OCI-LY7 (cell line): ENCODE data around the gene ADO. TPM values are rescaled to one million over a fixed set of nuclear protein-coding genes. Genes with fewer than 3 reads are reported as not detected.
A peak's percentile ranks its signal among the peaks of the same experiment; 100 is the strongest.

Experiments
- BruUV-seq: library from RNA; stranded (reverse); fragments of 400-500 nt; replicated peaks from 2 replicates; lab custom pipeline; 2021; lab: Mats Ljungman, UMichigan
- CTCF ChIA-PET: fragments of 300-600 bp; sonication (Branson Sonifier 250); formaldehyde crosslinking; loops from one replicate; lab custom pipeline; 2022; ENCODE audit warnings: antibody characterized with exemption; ENCODE audit not compliant: unreplicated experiment; lab: Charles Lee
- POLR2A ChIA-PET: fragments of 300-600 bp; sonication (Branson Sonifier 250); formaldehyde crosslinking; loops from one replicate; lab custom pipeline; 2022; ENCODE audit warnings: antibody characterized with exemption; lab: Charles Lee
- DNase-seq: peaks from one replicate; pipeline ENCODE4 v3.0.0-alpha.2; 2015; ENCODE audit warnings: low spot score
- H2AFZ ChIP-seq: fragments of 200-600 bp; sonication (generic), shearing (Covaris generic); 2 replicates; pipeline ENCODE4 v1.6.1; 2014; ENCODE audit warnings: mild to moderate bottlenecking, antibody characterized with exemption, low read length, moderate library complexity
- H3K27ac ChIP-seq: fragments of 200-600 bp; sonication (generic); 2 replicates; pipeline ENCODE4 v1.5.1; 2014; ENCODE audit warnings: mixed run types, low read depth, mild to moderate bottlenecking, moderate library complexity, low read length, inconsistent platforms; ENCODE audit not compliant: poor library complexity, severe bottlenecking
- H3K36me3 ChIP-seq: fragments of 200-600 bp; sonication (generic); 2 replicates; pipeline ENCODE4 v1.6.1; 2014; ENCODE audit warnings: mild to moderate bottlenecking, antibody characterized with exemption, low read length, moderate library complexity, mixed read lengths; ENCODE audit not compliant: insufficient read depth
- H3K4me1 ChIP-seq: fragments of 200-600 bp; sonication (generic); 2 replicates; pipeline ENCODE4 v1.5.1; 2014; ENCODE audit warnings: mild to moderate bottlenecking, low read length; ENCODE audit not compliant: insufficient read depth, poor library complexity, severe bottlenecking
- H3K4me2 ChIP-seq: fragments of 200-600 bp; sonication (generic); 2 replicates; pipeline ENCODE4 v1.6.1; 2014; ENCODE audit warnings: mild to moderate bottlenecking, low read length
- H3K4me3 ChIP-seq: fragments of 200-600 bp; sonication (generic); 2 replicates; pipeline ENCODE4 v1.5.1; 2014; ENCODE audit warnings: mild to moderate bottlenecking, low read depth, low read length; ENCODE audit not compliant: poor library complexity, severe bottlenecking
- H3K79me2 ChIP-seq: fragments of 200-600 bp; sonication (generic); 2 replicates; pipeline ENCODE4 v1.6.1; 2016; ENCODE audit warnings: low read depth, mild to moderate bottlenecking, low read length, moderate library complexity, mixed read lengths; ENCODE audit not compliant: insufficient read depth
- H3K9me2 ChIP-seq: fragments of 200-600 bp; sonication (generic); 2 replicates; pipeline ENCODE4 v1.6.1; 2016; ENCODE audit warnings: mild to moderate bottlenecking, low read length, mixed read lengths; ENCODE audit not compliant: insufficient read depth
- H3K9me3 ChIP-seq: fragments of 200-600 bp; sonication (generic); 2 replicates; pipeline ENCODE4 v1.6.1; 2014; ENCODE audit warnings: mild to moderate bottlenecking, mixed run types, low read length, mixed read lengths
- H4K20me1 ChIP-seq: fragments of 200-600 bp; sonication (generic); 2 replicates; pipeline ENCODE4 v1.6.1; 2014; ENCODE audit warnings: mild to moderate bottlenecking, antibody characterized with exemption, low read length, moderate library complexity, mixed read lengths; ENCODE audit not compliant: insufficient read depth
- CTCF ChIP-seq: fragments of 200-600 bp; sonication (generic); conservative IDR thresholded peaks from 2 replicates; pipeline ENCODE4 v1.5.1; 2014; ENCODE audit warnings: mild to moderate bottlenecking, antibody characterized with exemption, low read length, moderate library complexity, mixed read lengths
- EZH2phosphoT487 ChIP-seq: fragments of 200-600 bp; sonication (generic); IDR thresholded peaks from 2 replicates; pipeline ENCODE4 v1.6.1; 2018; ENCODE audit warnings: low read depth, borderline replicate concordance, mild to moderate bottlenecking, mixed run types, antibody characterized with exemption, low read length, moderate library complexity, mixed read lengths
- intact Hi-C: fragments of 100-400 bp; cut with micrococcal nuclease; formaldehyde crosslinking; loops from one replicate; pipeline ENCODE4 v1.10.0; 2022; ENCODE audit not compliant: unreplicated experiment
- total RNA-seq, 2 experiments: library from RNA; depleted of rRNA in 1 of 2; stranded (reverse); fragments of >200 nt in 1 of 2; shearing (Covaris generic) in 1 of 2; gene quantifications; 2 replicates each; pipeline ENCODE4 v1.2.3, GENCODE V29; 2014 to 2022

Gene ADO
- total RNA-seq, 2 experiments from 2014 or later = 30.3 to 43.1 TPM

- H3K79me2 ChIP-seq = peaks cover 21% of the 10 kb centered on the region; the same call in 1 of the 2 replicates
- no peak overlapping the region for H3K4me2 ChIP-seq
- H3K36me3 ChIP-seq = peaks cover 27% of the 10 kb centered on the region
- intact Hi-C loops = loop anchor here (10.0 kb wide), 1 partner anchor 711 kb away; the partner anchor contains the start of gene REEP3
- H3K9me2 ChIP-seq = no peaks in the 10 kb centered on the region
- no peak overlapping the region for H3K4me3 ChIP-seq
- TF ChIP-seq CTCF (no peak), EZH2phosphoT487 (no peak)
- peaks cover 19% of the 10 kb centered on the region for H3K4me1 ChIP-seq
- peaks cover 16% of the 10 kb centered on the region for H4K20me1 ChIP-seq
- POLR2A ChIA-PET = no interaction called here
- DNase-seq = no peak
- no TSS peak for BruUV-seq
- no peak overlapping the region for H2AFZ ChIP-seq
- CTCF ChIA-PET = no interaction called here
- H3K27ac ChIP-seq = no peak overlapping the region
- no peaks in the 10 kb centered on the region for H3K9me3 ChIP-seq
Observed at GRCh38 chr10:62813453-62813852, 8.9 kb downstream of the ADO start.

GRCh38 chr10:62813981-62814380, 9.5 kb downstream of the ADO start:
- intact Hi-C loops = loop anchor here (10.0 kb wide), 1 partner anchor 711 kb away; the partner anchor contains the start of gene REEP3
- Histone ChIP-seq H3K4me1 (peaks cover 16% of the 10 kb centered on the region), H2AFZ (no peak overlapping the region), H3K4me2 (no peak overlapping the region), H4K20me1 (peaks cover 12% of the 10 kb centered on the region; the same call in 1 of the 2 replicates), H3K9me2 (no peaks in the 10 kb centered on the region), H3K27ac (no peak overlapping the region), H3K4me3 (no peak overlapping the region), H3K79me2 (peaks cover 16% of the 10 kb centered on the region; the same call in 1 of the 2 replicates), H3K36me3 (peaks cover 21% of the 10 kb centered on the region), H3K9me3 (no peaks in the 10 kb centered on the region)
- TF ChIP-seq CTCF = no peak
- ChIA-PET POLR2A (interaction anchor here (4.9 kb wide), 1 partner anchor 9 kb away, joined by 54 read pairs; the partner anchor contains the start of gene ADO), CTCF (no interaction called here)
- no peak for DNase-seq
- no TSS peak for BruUV-seq

GRCh38 chr10:62814756-62815380, 10.3 kb downstream of the ADO start:
- Histone ChIP-seq H3K4me2 (peak overlapping the region; percentile 72), H2AFZ (no peak overlapping the region), H3K9me3 (no peaks in the 10 kb centered on the region), H3K4me3 (peak overlapping the region; percentile 74), H3K79me2 (peaks cover 12% of the 10 kb centered on the region; the same call in 1 of the 2 replicates), H3K4me1 (peaks cover 16% of the 10 kb centered on the region), H3K36me3 (peaks cover 14% of the 10 kb centered on the region), H4K20me1 (peaks cover 12% of the 10 kb centered on the region; the same call in 1 of the 2 replicates), H3K27ac (no peak overlapping the region), H3K9me2 (no peaks in the 10 kb centered on the region)
- TF ChIP-seq EZH2phosphoT487 = no peak
- TF ChIP-seq CTCF = no peak
- intact Hi-C loops = loop anchor here (5.0 to 10.0 kb wide), 5 partner anchors 223 to 710 kb away; partner anchors contain the start of gene REEP3
- BruUV-seq = no TSS peak
- DNase-seq = no peak
- POLR2A ChIA-PET = interaction anchor here (2.7 to 4.9 kb wide), 2 partner anchors 10 to 196 kb away, joined by 12 to 54 read pairs; partner anchors contain the start of gene ADO
- CTCF ChIA-PET = no interaction called here
